ENCODE data around the gene ADISSP.

ADISSP gene

GRCh38 chr20:3765171-3765882 is 2.2 kb downstream of the ADISSP start:
- Histone ChIP-seq H3K27ac (ENCODE audit: insufficient read depth, low read length, poor library complexity, severe bottlenecking) (no peak overlapping the region), H3K9me3 (ENCODE audit: control insufficient read depth, low read length) (no peaks in the 10 kb centered on the region), H3K36me3 (ENCODE audit: control insufficient read depth, insufficient read depth, low read length) (no peaks in the 10 kb centered on the region), H3K27me3 (replicated peaks; ENCODE audit: control insufficient read depth, insufficient read depth, low read length, poor library complexity, severe bottlenecking) (no peaks in the 10 kb centered on the region), H3K4me1 (ENCODE audit: control insufficient read depth, insufficient read depth, low read length, poor library complexity, severe bottlenecking) (peaks cover 27% of the 10 kb centered on the region), H3K4me3 (ENCODE audit: insufficient read depth, low read depth, low read length, poor library complexity, severe bottlenecking) (no peak overlapping the region)
- no peak for DNase-seq

GRCh38 chr20:3764659-3765058 is 2.9 kb downstream of the ADISSP start:
- Histone ChIP-seq H3K4me1 (ENCODE audit: control insufficient read depth, insufficient read depth, low read length, poor library complexity, severe bottlenecking) (peaks cover 27% of the 10 kb centered on the region), H3K27ac (ENCODE audit: insufficient read depth, low read length, poor library complexity, severe bottlenecking) (no peak overlapping the region), H3K27me3 (replicated peaks; ENCODE audit: control insufficient read depth, insufficient read depth, low read length, poor library complexity, severe bottlenecking) (no peaks in the 10 kb centered on the region), H3K4me3 (ENCODE audit: insufficient read depth, low read depth, low read length, poor library complexity, severe bottlenecking) (no peak overlapping the region), H3K9me3 (ENCODE audit: control insufficient read depth, low read length) (no peaks in the 10 kb centered on the region), H3K36me3 (ENCODE audit: control insufficient read depth, insufficient read depth, low read length) (no peaks in the 10 kb centered on the region)
- no peak for DNase-seq

- Histone ChIP-seq H3K4me3 (ENCODE audit: insufficient read depth, low read depth, low read length, poor library complexity, severe bottlenecking) (no peak overlapping the region), H3K9me3 (ENCODE audit: control insufficient read depth, low read length) (no peaks in the 10 kb centered on the region), H3K27ac (ENCODE audit: insufficient read depth, low read length, poor library complexity, severe bottlenecking) (no peak overlapping the region), H3K4me1 (ENCODE audit: control insufficient read depth, insufficient read depth, low read length, poor library complexity, severe bottlenecking) (peaks cover 23% of the 10 kb centered on the region), H3K27me3 (replicated peaks; ENCODE audit: control insufficient read depth, insufficient read depth, low read length, poor library complexity, severe bottlenecking) (no peaks in the 10 kb centered on the region), H3K36me3 (ENCODE audit: control insufficient read depth, insufficient read depth, low read length) (no peaks in the 10 kb centered on the region)
- DNase-seq = no peak
Measured at GRCh38 chr20:3763671-3764601, 3.6 kb downstream of the ADISSP start.

- Histone ChIP-seq H3K4me1 (ENCODE audit: control insufficient read depth, insufficient read depth, low read length, poor library complexity, severe bottlenecking) (no peaks in the 10 kb centered on the region), H3K9me3 (ENCODE audit: control insufficient read depth, low read length) (no peaks in the 10 kb centered on the region), H3K27me3 (replicated peaks; ENCODE audit: control insufficient read depth, insufficient read depth, low read length, poor library complexity, severe bottlenecking) (no peaks in the 10 kb centered on the region), H3K27ac (ENCODE audit: insufficient read depth, low read length, poor library complexity, severe bottlenecking) (no peak overlapping the region), H3K36me3 (ENCODE audit: control insufficient read depth, insufficient read depth, low read length) (no peaks in the 10 kb centered on the region), H3K4me3 (ENCODE audit: insufficient read depth, low read depth, low read length, poor library complexity, severe bottlenecking) (no peak overlapping the region)
- DNase-seq = no peak
Measured at GRCh38 chr20:3760655-3761348, 6.8 kb downstream of the ADISSP start.

- Histone ChIP-seq H3K4me1 (ENCODE audit: control insufficient read depth, insufficient read depth, low read length, poor library complexity, severe bottlenecking) (no peaks in the 10 kb centered on the region), H3K4me3 (ENCODE audit: insufficient read depth, low read depth, low read length, poor library complexity, severe bottlenecking) (no peak overlapping the region), H3K9me3 (ENCODE audit: control insufficient read depth, low read length) (no peaks in the 10 kb centered on the region), H3K27me3 (replicated peaks; ENCODE audit: control insufficient read depth, insufficient read depth, low read length, poor library complexity, severe bottlenecking) (no peaks in the 10 kb centered on the region), H3K27ac (ENCODE audit: insufficient read depth, low read length, poor library complexity, severe bottlenecking) (no peak overlapping the region), H3K36me3 (ENCODE audit: control insufficient read depth, insufficient read depth, low read length) (no peaks in the 10 kb centered on the region)
- no peak for DNase-seq
Measured at GRCh38 chr20:3759884-3760283, 7.7 kb downstream of the ADISSP start.

GRCh38 chr20:3759316-3759823 is 8.2 kb downstream of the ADISSP start:
- Histone ChIP-seq H3K27me3 (replicated peaks; ENCODE audit: control insufficient read depth, insufficient read depth, low read length, poor library complexity, severe bottlenecking) (no peaks in the 10 kb centered on the region), H3K4me3 (ENCODE audit: insufficient read depth, low read depth, low read length, poor library complexity, severe bottlenecking) (no peak overlapping the region), H3K9me3 (ENCODE audit: control insufficient read depth, low read length) (no peaks in the 10 kb centered on the region), H3K36me3 (ENCODE audit: control insufficient read depth, insufficient read depth, low read length) (no peaks in the 10 kb centered on the region), H3K4me1 (ENCODE audit: control insufficient read depth, insufficient read depth, low read length, poor library complexity, severe bottlenecking) (no peaks in the 10 kb centered on the region), H3K27ac (ENCODE audit: insufficient read depth, low read length, poor library complexity, severe bottlenecking) (no peak overlapping the region)
- no peak for DNase-seq

GRCh38 chr20:3758566-3758965 is 9.0 kb downstream of the ADISSP start:
- no peak overlapping the region for H3K27ac ChIP-seq (ENCODE audit: insufficient read depth, low read length, poor library complexity, severe bottlenecking)
- DNase-seq = no peak
- no peak overlapping the region for H3K4me3 ChIP-seq (ENCODE audit: insufficient read depth, low read depth, low read length, poor library complexity, severe bottlenecking)
- no peaks in the 10 kb centered on the region for H3K4me1 ChIP-seq (ENCODE audit: control insufficient read depth, insufficient read depth, low read length, poor library complexity, severe bottlenecking)
- H3K27me3 ChIP-seq (replicated peaks; ENCODE audit: control insufficient read depth, insufficient read depth, low read length, poor library complexity, severe bottlenecking) = no peaks in the 10 kb centered on the region
- no peaks in the 10 kb centered on the region for H3K36me3 ChIP-seq (ENCODE audit: control insufficient read depth, insufficient read depth, low read length)
- H3K9me3 ChIP-seq (ENCODE audit: control insufficient read depth, low read length) = no peaks in the 10 kb centered on the region

GRCh38 chr20:3757268-3757667 is 10.3 kb downstream of the ADISSP start:
- H3K4me1 ChIP-seq (ENCODE audit: control insufficient read depth, insufficient read depth, low read length, poor library complexity, severe bottlenecking) = no peaks in the 10 kb centered on the region
- H3K27me3 ChIP-seq (replicated peaks; ENCODE audit: control insufficient read depth, insufficient read depth, low read length, poor library complexity, severe bottlenecking) = no peaks in the 10 kb centered on the region
- H3K4me3 ChIP-seq (ENCODE audit: insufficient read depth, low read depth, low read length, poor library complexity, severe bottlenecking) = no peak overlapping the region
- no peaks in the 10 kb centered on the region for H3K9me3 ChIP-seq (ENCODE audit: control insufficient read depth, low read length)
- no peaks in the 10 kb centered on the region for H3K36me3 ChIP-seq (ENCODE audit: control insufficient read depth, insufficient read depth, low read length)
- no peak for DNase-seq
- H3K27ac ChIP-seq (ENCODE audit: insufficient read depth, low read length, poor library complexity, severe bottlenecking) = no peak overlapping the region

GRCh38 chr20:3755814-3756480 is 11.6 kb downstream of the ADISSP start:
- no peak for DNase-seq

More at GRCh38 chr20:3755814-3756480, 11.6 kb downstream of the ADISSP start:
- Histone ChIP-seq H3K9me3 (ENCODE audit: control insufficient read depth, low read length) (no peaks in the 10 kb centered on the region), H3K36me3 (ENCODE audit: control insufficient read depth, insufficient read depth, low read length) (no peaks in the 10 kb centered on the region), H3K4me3 (ENCODE audit: insufficient read depth, low read depth, low read length, poor library complexity, severe bottlenecking) (no peak overlapping the region), H3K27me3 (replicated peaks; ENCODE audit: control insufficient read depth, insufficient read depth, low read length, poor library complexity, severe bottlenecking) (no peaks in the 10 kb centered on the region), H3K27ac (ENCODE audit: insufficient read depth, low read length, poor library complexity, severe bottlenecking) (no peak overlapping the region), H3K4me1 (ENCODE audit: control insufficient read depth, insufficient read depth, low read length, poor library complexity, severe bottlenecking) (no peaks in the 10 kb centered on the region)
